ENCODE results near the gene SLFN5.

GRCh38 chr17:35238821-35239220 lies 4.1 kb upstream of the SLFN5 start:
- TF ChIP-seq CTCF (IDR thresholded peaks at IDR 0.05) (no peak), POLR2A (IDR thresholded peaks at IDR 0.05) (no peak)
